NCI-H524 (cell line): ENCODE measurements around the gene RLF.

Experiments
- DNase-seq, 2 experiments: peaks; one replicate each; lab custom pipeline; 2025; lab: John Stamatoyannopoulos, UW

RLF gene

DNA sequence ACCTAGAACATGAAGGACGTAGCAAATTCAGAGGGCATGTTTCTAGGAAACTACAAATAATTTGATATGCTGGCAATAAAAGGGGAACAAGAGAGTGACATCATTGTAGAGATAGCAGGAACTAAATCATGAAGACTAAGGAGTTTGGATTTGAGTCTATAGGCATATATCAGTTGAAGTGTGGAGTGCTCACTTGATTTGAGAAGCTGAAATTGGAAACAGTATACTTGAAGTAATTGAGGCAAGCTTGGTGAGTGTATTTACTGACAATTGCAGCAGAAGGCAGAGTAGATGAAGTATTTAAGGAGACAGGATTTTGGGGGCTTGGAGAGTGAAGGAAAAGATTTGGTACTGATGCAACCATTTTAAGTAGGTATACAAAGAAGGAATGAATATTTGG, 80.2 kb downstream of the RLF start:
- no peak for DNase-seq

DNA sequence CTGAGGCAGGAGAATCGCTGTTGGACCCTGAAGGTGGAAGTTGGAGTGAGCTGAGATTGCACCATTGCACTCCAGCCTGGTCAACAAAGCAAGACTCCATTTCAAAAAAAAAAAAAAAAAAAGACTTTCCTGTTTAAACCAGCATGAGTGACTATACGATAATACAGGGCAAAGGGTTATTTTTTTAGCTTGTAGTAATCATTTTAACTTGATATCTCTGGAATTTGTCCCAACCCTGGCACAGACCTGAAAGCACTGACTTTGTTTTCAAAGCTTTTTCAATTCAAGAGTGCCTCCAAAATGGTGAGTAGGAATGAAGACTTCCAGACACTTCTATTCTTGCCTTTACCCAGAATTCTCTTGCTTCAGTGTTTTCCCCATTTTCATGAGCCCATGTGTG, 82.2 kb downstream of the RLF start:
- no peak for DNase-seq

DNA sequence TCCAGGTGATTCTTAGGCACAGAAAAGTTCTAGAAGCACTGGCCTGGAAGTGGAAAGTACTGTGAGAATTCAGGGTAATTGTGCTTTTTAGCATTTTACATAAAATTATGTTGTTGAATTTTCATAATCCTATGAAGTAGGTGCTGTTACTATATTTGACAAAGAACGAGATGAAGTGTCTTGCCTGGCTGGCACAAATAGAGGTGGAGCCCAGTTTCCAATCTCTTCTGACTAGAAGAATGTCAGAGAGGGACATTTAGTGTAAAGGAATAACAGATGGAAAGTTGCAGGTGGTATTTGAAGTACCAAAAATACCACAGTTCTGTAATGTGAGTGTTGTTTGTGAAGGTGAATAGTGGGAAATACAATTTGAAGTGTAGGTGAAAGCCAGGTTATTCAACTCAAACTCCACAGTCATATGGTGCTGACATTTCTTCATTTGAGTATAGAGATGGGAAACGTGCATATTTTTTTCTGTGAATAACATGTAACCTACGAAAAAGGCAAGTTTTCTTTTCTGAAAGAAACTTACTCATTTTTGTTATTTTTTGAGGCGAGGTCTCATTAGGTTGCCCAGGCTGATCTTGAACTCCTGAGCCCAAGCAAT, 83.1 kb downstream of the RLF start:
- no peak for DNase-seq

DNA sequence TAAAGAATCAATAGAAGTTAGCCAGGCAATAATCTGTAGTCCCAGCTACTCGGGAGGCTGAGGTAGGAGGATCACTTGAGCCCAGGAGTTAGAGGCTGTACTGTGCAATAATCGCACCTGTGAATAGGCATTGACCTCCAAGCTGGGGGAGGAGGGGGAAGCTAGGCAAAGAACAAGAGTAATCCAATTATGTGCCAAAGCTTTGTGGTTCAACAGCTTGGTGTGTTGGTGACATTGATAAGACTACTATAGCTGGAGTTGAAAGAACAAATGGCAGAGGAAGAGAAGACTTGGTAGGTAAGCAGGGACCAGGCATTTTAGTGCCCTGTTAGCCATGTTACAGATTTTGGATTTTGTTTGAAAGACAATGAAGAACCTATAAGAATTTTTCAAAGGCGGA, 84.5 kb downstream of the RLF start:
- DNase-seq, result no peak

DNA sequence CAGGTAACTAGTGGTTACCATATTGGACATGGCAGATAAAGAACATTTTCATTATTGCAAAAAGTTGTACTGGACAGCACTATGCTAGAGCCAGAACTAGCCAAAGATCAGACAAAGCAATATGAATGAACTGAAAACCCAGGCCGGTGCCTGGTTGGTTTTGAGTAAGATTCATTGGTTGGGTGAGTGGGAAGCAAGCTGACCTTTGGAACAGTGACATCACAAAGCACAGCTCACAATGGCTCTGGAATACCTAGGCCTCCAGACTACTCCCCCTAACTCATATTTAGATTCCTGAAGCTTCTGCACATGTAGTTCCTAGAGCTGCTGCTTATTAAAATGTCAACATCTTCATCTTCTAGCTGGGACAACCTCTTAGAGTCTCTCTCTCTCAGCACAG, 86.5 kb downstream of the RLF start, which contains the start of gene TMCO2:
TSS of gene TMCO2 (plus strand) at position 283 of the 400 bp plus-strand sequence. CDS start at position 340, 57 bp downstream.
- no peak for DNase-seq

DNA sequence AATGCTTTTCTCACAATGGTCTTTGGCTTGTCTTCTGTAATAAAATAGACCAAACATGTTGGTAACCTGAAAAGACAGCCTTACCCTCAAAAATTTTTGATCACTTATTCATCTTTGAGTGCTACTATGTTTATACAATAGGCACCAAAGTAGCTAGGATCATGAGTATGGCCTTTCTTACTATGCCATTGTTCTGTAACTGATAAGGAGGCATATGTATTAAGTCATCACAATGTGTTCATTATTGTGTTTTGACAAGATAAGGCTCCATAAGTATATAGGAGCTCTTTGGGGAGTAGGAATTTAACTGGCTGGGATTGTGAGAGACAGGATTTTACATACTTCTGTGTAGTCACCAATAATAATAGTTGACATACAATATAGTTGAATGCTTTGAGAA, 87.2 kb downstream of the RLF start:
- no peak for DNase-seq

DNA sequence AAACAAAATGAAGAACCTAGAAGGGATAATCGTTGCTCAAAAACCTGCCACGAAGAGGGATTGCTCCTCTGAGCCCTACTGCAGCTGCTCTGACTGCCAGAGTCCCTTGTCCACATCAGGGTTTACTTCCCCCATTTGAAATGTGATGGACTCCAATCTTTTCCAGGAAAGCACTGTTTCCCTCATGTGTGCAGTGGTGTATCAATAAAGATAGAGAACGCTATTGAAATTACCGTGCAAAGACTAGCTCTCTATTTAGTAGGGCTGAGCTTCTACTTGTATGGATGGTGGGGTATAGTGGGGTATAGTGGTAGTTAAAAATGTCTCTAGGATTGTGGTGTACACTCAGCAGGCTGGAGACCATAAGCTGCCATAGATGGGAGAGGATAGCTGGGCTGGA, 90.3 kb downstream of the RLF start:
- DNase-seq, result no peak

DNA sequence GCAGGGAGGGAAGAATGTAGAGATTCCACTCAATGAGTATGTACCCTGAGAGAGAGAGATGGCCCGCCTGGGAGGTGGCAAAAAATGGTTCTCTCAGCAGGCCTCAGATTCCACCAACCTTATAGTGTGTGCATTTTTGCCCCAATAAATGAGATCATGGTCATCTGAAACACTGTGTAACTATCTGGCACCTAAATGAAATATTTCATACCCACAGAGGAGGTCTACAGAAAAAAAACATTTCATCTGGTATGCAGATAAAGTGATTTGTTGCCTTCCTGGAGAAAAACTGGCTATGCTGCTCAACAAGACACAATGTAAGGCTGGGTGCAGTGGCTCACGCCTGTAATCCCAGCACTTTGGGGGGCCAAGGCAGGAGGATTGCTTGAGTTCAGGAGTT, 91.4 kb downstream of the RLF start:
- no peak for DNase-seq

DNA sequence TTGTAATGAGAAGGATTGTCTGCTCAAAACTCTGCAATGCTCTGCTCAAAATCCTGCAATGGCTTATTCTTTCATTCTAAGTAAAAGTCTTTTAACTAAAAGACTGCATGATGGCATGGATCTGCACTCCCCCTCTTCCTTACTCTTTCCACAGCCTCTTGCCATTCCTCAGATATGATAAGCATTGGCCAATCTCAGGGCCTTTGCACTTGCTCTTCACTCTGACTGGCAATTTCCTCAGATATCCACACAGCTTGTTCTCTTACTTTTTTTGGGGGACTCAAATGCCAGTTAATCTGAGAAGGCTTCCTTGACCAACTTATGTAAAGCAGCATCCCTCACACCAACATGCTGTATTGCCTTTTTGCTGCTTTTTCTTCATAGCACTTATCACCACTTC, 94.0 kb downstream of the RLF start:
- DNase-seq, result no peak

DNA sequence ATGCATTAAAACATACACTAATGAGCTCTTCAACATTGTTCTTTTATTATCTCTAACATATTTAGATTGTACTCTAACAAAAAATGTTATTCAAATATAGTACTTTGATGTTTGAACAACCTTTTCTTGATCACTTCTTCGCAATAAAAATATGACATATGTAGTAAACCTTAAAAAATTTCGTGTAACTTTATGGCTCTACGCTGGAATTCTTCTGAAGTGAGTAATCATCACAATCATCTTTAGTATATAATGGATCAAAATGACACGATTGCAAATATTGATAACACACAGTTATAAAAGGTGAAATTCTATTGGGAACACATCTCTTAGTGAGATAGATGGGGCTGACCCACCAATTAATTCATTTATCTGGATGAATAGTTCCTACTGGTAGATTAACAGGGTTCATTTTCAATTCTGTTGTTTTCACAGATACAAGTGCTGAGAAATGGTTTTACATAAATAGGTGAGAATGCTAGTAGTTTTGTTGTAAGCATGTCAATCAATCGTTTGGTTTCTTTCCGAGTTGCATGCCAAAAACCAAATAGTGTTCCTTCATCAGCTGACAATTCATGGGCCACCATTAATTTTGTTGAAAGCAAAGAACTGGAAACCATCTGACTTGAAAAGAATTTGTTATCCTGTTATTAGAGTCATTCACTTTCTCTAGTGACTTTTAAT, 95.4 kb downstream of the RLF start:
- no peak for DNase-seq

DNA sequence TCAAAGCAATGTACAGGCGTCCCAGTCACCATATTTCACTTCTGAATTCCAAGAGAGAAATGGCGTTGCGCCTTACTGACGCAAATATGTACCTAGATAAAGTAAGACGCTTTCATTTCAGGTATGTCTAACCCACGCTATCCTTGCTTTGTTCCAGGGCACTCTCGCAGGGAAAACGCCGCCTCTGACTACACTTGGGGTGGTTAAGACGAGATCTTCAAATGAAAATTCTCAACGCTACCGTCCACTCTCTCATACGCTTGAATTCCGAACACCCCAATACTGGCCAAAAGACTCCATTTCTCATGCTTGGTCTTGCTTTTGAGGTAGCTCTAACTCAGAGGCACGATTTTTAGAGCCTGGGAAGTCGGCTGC, 96.1 kb downstream of the RLF start:
- no peak for DNase-seq

DNA sequence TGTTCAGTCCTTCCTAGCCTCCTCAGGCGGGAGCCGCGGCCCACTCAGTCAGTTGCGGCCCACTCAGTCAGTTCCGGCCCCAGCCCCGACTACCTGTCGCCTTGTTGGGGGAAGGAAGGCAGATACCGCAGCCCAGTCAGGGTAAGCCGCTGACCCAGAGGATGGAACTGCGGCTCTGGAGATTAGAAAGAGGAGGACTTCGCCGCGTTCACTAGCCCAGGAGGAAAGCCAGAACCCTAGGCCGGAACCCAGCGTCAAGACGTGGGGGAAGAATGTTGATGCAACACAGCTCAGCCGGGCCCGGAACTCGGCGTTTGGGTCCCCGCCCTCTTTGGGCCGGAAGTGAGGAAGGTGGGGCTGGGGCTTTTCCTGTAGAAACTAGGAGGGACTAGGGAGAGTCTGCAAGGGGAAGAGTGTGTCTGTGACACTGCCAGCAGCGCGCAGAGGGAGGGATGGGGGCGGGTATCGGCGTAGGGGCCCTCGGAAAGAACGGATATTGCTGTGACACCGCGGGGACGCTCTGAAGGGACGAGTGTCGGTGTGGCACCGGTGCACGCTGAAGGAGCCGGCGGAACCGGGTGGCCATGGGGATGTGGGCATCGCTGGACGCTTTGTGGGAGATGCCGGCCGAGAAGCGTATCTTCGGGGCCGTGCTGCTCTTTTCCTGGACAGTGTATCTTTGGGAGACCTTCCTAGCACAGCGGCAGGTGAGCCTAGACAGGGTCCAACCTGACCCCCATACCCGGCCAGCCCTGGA, 96.7 kb downstream of the RLF start, which contains the start of gene ZMPSTE24:
TSS of gene ZMPSTE24 (plus strand) at position 549 of the 757 bp plus-strand sequence. CDS start at position 585, 36 bp downstream.
- peak; percentile 95 to 97 for DNase-seq

DNA sequence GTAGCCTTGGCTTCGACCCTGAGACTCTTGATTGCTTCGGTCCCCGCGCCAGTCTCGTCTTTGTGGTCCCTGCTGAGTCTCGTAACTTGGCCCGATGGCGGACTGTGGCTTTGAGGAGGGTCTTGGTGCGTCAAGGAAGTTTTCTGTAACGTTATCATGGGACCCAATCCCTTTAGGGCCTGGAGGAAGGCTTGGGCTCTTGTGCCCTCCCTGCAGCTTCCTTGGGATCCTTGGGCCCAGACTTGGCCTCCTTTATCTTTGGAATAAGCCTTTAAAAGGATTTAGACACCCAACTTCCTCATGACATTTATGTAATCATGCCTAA, 97.2 kb downstream of the RLF start:
- DNase-seq, result no peak

DNA sequence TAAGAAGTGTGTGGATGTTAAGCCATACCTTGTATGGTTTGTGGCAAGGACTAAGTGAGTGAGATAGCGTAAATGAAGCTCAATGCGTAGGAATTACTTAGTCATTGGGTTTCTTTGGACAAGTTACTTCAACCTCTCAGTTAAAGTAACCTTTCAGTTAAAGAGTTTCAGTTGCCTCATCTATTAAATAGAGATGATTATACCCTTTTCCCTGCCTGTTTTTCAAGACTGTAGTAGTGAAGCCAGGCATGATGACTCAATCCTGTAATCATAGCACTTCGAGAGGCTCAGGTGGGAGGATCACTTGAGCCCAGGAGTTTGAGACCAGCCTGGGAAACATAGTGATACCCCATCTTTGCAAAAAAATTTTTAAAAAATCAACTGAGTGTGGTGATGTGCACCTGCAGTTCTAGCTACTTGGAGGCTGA, 103.2 kb downstream of the RLF start:
- DNase-seq, result no peak

DNA sequence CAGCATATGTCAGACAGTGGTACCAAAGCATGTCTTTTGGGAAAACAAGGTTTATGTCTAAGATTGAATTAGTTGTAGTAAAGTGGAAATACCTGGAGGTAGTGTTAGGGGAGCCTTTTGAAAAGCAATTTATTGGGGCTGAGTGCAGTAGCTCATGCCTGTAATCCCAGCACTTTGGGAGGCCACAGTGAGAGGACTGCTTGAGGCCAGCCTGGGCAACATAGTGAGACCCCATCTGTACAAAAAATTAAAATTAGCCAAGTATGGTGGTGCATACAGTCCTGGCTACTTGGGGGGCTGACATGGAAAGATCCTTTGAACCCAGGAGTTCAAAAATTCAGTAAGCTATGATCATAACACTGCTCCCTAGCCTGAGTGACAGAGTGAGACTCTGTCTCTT, 104.1 kb downstream of the RLF start:
- no peak for DNase-seq

DNA sequence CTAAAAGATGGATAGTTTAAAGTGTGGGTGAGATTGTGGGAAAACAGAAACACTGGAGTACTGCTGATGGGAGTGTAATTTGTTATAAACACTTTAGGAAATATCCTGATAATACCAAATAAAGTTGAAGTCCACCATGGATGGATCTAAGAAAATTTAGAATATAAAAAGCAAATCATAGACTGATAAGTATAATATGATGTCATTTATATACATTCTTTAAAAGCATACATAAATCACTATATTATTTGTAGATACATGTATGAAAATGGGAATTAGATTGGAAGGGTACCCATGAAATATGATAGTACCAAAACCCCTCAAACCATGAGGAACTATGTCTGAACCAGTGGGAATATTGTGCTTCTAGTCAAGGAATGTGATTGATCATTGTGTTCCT, 104.7 kb downstream of the RLF start:
- DNase-seq, result no peak

DNA sequence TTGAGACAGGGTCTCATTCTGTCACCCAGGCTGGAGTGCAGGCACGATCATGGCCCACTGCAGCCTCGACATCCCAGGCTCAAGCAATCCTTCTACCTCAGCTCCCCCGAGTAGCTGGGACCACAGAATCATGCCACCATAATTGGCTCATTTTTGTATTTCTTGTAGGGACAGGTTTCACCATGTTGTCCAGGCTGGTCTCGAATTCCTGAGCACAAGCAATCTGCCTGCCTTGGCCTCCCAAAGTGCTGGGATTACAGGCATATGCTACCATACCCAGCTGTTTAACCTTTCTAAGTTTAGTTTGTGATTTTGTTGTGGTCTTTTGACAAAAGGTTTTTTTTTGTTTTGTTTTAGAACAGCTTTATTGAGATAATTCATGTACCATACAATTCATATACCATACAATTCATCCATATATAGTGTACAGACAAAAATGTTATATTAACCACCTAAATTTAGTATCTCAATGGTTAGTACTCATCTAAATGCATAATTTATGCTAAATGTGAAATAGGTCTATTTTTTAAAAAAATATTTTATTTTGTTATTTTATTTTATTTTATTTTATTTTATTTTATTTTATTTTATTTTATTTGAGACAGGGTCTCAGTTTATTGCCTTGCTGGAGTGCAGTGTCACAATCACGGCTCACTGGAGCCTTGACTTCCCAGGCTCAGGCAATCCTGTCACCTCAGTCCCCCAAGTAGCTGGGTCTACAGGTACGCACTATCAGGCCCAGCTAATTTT, 105.8 kb downstream of the RLF start:
- no peak for DNase-seq

DNA sequence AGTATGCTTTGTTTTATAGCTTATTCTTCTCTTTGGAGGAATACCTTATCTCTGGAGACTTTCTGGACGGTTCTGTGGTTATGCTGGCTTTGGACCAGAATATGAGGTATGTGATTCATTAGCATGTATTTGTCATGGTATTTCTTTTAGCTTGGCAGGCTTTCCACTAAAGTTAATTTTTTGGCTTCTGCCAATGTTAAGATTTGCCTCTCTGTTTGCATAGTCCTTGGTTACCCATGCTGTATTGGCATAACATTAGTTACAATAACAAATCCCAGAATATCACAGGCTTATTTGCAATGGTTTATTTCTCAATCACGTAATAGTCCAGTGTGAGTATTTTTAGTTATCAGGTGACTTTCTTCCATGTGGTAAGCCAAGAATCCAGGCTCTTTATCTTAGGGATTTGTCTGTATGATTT, 106.6 kb downstream of the RLF start:
- no peak for DNase-seq

DNA sequence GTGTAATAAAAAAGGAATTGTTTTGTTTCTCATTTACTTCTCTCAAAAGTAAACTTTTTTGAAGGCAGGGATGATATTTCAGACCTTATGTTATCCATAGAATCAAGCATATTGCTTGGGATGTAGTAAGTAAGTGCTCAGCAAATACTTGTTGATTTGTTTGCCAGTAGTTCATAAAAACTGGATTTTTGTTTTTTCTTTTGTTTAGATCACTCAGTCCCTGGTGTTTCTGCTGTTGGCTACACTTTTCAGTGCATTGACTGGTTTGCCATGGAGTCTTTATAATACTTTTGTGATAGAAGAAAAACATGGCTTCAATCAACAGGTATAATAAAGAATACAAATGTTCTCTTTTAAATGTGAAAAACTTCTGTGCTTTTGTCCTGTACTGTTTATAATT, 107.0 kb downstream of the RLF start:
- DNase-seq, result no peak

DNA sequence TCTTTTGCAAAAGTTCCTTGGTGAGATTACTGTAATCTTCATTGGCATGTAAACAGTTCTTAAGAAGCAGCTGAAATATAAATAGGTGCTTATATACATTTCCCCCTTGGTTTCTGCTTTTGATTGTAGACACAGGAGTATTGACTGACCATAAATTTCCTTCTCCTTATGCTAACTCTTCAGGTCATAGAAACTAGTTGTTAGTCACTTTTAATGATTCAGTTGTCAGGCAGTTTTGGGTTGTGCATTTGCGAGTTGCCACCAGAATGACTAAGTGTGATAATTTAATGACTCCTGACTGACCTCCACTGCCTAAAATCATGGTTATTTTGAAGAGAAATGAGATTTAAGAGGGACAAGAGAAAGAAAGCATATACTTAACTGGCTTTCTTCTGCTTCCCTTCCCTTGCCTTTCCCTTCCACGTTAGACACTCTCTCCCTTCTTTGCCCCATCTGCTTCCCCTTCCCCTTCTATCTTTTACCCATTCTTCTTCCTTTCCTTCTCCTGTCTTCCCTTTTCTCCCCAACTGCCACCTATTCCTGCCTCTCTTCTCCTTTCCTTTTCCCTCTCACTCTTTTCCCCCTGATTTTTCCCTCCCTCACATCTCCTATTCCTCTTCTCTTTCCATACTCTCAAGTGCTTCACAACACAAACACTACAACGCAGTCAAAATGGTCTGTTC, 109.1 kb downstream of the RLF start:
- no peak for DNase-seq

DNA sequence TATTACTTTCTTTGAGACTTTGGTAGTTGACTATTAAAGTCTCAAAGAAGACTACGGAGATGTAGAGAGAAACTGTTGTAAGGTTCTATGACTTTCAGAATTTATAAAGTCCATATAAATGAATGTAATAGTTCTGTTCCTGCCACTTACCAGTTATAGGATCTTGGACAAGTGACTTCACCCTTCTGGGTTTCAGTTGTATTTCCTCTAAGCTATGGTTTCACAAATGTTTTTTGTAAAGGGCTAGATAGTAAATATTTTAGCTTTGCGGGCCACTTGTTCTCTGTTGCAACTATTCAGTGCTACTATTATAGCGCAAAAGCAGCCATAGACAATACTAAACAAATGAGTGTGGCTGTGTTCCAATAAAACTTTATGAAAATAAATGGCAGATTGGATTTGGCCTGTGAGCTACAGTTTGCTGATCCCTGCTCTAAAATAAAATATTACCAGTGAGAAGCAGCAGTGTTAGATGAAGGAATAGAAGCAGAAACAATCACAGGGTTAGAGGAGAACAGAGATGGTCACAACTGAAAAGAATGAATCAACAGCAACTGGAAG, 111.5 kb downstream of the RLF start:
- no peak for DNase-seq
